Measurements from ENCODE around the gene LTO1.

The LTO1 gene

DNA sequence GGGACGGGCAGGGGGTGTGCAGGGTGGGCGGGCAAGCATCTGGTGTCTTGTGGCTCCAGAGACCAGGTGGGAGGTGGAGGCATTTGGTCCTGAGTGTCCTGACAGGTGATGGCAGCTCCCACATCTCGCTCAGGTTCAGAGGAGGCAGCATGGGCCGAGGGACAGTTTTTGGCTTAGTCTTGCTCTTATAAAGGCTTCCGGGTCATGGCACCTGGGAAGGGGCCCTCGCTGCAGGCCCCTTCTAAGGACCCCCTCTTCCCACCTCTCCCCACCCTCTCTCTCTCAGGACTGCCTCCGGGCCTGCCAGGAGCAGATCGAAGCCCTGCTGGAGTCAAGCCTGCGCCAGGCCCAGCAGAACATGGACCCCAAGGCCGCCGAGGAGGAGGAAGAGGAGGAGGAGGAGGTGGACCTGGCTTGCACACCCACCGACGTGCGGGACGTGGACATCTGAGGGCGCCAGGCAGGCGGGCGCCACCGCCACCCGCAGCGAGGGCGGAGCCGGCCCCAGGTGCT lies 24.3 kb downstream of the LTO1 start:
- Histone ChIP-seq H3K27ac (no peak overlapping the region), H3K27me3 (peaks cover 3% of the 10 kb centered on the region), H3K4me1 (ENCODE audit: control insufficient read depth in 1 of 2, insufficient read depth in 1 of 2, low read depth in 1 of 2, low read length in 1 of 2) (no peaks in the 10 kb centered on the region), H3K4me3 (ENCODE audit: low read depth in 1 of 2, low read length in 1 of 2) (no peak overlapping the region), H3K9me3 (no peaks in the 10 kb centered on the region), H3K36me3 (no peaks in the 10 kb centered on the region)
- TF ChIP-seq, protein P1, sequence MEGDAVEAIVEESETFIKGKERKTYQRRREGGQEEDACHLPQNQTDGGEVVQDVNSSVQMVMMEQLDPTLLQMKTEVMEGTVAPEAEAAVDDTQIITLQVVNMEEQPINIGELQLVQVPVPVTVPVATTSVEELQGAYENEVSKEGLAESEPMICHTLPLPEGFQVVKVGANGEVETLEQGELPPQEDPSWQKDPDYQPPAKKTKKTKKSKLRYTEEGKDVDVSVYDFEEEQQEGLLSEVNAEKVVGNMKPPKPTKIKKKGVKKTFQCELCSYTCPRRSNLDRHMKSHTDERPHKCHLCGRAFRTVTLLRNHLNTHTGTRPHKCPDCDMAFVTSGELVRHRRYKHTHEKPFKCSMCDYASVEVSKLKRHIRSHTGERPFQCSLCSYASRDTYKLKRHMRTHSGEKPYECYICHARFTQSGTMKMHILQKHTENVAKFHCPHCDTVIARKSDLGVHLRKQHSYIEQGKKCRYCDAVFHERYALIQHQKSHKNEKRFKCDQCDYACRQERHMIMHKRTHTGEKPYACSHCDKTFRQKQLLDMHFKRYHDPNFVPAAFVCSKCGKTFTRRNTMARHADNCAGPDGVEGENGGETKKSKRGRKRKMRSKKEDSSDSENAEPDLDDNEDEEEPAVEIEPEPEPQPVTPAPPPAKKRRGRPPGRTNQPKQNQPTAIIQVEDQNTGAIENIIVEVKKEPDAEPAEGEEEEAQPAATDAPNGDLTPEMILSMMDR (IDR thresholded peaks at IDR 0.05): no peak

DNA sequence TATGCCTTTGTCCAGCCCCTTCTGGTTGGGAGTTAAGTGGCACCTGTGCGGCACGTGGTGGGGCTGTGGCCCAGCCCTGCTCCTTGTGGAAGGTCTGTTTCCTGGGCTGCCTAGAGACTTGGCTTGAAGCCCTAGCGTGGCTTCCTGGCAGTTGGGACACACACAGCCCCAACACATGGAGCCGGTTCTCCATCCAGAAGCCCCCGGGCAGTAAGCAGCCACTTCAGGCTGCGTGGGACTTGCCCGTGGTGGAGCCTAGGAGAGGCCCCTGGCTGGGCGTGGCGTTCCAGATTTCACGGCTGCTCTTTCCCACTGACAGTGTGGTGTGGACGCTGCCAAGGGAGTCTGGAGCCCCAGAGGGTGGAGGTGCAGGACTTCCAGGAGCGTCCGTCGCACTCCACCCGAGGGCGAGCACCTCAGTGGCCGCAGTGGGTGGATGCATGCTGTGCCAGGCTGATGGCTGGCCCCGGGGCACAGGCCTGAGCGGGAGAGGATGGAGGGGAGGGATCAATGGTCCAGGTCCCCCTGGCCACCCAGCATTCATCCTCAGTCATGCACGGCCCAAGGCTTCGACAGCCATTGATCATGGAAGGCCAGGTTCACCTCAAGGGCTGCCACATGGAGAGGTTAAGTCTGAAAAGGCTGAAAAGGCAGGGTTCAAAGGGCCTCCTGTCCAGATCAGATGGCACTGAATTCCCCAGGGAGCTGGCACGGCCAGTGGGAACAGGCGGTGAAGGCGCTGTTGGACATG lies 24.9 kb downstream of the LTO1 start:
- Histone ChIP-seq H3K4me1 (ENCODE audit: control insufficient read depth in 1 of 2, insufficient read depth in 1 of 2, low read depth in 1 of 2, low read length in 1 of 2) (no peaks in the 10 kb centered on the region), H3K4me3 (ENCODE audit: low read depth in 1 of 2, low read length in 1 of 2) (no peak overlapping the region), H3K36me3 (no peaks in the 10 kb centered on the region), H3K27me3 (peaks cover 9% of the 10 kb centered on the region), H3K27ac (no peak overlapping the region), H3K9me3 (no peaks in the 10 kb centered on the region)
- TF ChIP-seq, protein P1 (IDR thresholded peaks at IDR 0.05): no peak

DNA sequence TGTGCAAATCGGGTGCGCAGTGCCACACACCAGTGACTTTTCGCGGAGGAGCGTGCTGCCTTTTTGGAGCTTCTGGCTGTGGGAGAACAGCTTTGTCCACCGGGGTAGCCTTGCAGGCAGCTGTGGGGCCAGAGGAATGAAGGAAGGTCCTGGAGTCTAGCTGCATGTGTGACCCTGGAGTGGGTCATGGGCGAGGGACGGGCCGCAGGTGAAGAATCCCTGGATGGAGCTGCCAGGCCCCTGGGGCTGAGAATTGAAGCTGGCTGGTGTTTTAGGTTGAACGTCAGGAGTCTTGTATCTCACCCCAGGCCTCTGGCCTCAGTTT lies 25.6 kb downstream of the LTO1 start:
- TF ChIP-seq, protein P1 (IDR thresholded peaks at IDR 0.05): no peak
- H3K4me1 ChIP-seq (ENCODE audit: control insufficient read depth in 1 of 2, insufficient read depth in 1 of 2, low read depth in 1 of 2, low read length in 1 of 2): no peaks in the 10 kb centered on the region
- H3K27ac ChIP-seq: no peak overlapping the region
- H3K4me3 ChIP-seq (ENCODE audit: low read depth in 1 of 2, low read length in 1 of 2): no peak overlapping the region
- peaks cover 16% of the 10 kb centered on the region for H3K27me3 ChIP-seq
- no peaks in the 10 kb centered on the region for H3K9me3 ChIP-seq
- no peaks in the 10 kb centered on the region for H3K36me3 ChIP-seq

- TF ChIP-seq, protein P1 (IDR thresholded peaks at IDR 0.05): no peak
- H3K27ac ChIP-seq: no peak overlapping the region
Measured at GRCh38 chr11:69648679-69649575, 26.2 kb downstream of the LTO1 start.

GRCh38 chr11:69647761-69648497 lies 27.2 kb downstream of the LTO1 start:
- H3K9me3 ChIP-seq: no peaks in the 10 kb centered on the region
- H3K4me3 ChIP-seq (ENCODE audit: low read depth in 1 of 2, low read length in 1 of 2): no peak overlapping the region
- H3K27ac ChIP-seq: no peak overlapping the region
- no peaks in the 10 kb centered on the region for H3K36me3 ChIP-seq
- H3K27me3 ChIP-seq: peaks cover 33% of the 10 kb centered on the region
- TF ChIP-seq, protein P1 (IDR thresholded peaks at IDR 0.05): no peak
- H3K4me1 ChIP-seq (ENCODE audit: control insufficient read depth in 1 of 2, insufficient read depth in 1 of 2, low read depth in 1 of 2, low read length in 1 of 2): no peaks in the 10 kb centered on the region

More at GRCh38 chr11:69648679-69649575, 26.2 kb downstream of the LTO1 start:
- Histone ChIP-seq H3K9me3 (no peaks in the 10 kb centered on the region), H3K27me3 (peaks cover 23% of the 10 kb centered on the region), H3K4me1 (ENCODE audit: control insufficient read depth in 1 of 2, insufficient read depth in 1 of 2, low read depth in 1 of 2, low read length in 1 of 2) (no peaks in the 10 kb centered on the region), H3K4me3 (ENCODE audit: low read depth in 1 of 2, low read length in 1 of 2) (no peak overlapping the region), H3K36me3 (no peaks in the 10 kb centered on the region)

Measured in neutrophil (primary cell).